IPS DF 19.7 (cell line): ENCODE results near the gene CYP27C1.

Experiments
- DNase-seq: peaks from one replicate; pipeline ENCODE4 v3.0.0-alpha.2; 2013; ENCODE audit warnings: low read depth, low spot score

The CYP27C1 gene

GRCh38 chr2:127193164-127193966 lies 26.7 kb downstream of the CYP27C1 start:
- DNase-seq, result no peak

GRCh38 chr2:127191331-127192219 lies 28.5 kb downstream of the CYP27C1 start:
- DNase-seq, result no peak

GRCh38 chr2:127188797-127189196 lies 31.3 kb downstream of the CYP27C1 start:
- no peak for DNase-seq

GRCh38 chr2:127187831-127188230 lies 32.3 kb downstream of the CYP27C1 start:
- DNase-seq, result no peak

- no peak for DNase-seq
These were observed 32.9 kb downstream of the CYP27C1 start for GRCh38 chr2:127187081-127187775.

GRCh38 chr2:127185705-127186104 lies 34.4 kb downstream of the CYP27C1 start:
- DNase-seq, result no peak

- DNase-seq, result no peak
These were observed 35.0 kb downstream of the CYP27C1 start for GRCh38 chr2:127185093-127185492.

- no peak for DNase-seq
These were observed 36.3 kb downstream of the CYP27C1 start for GRCh38 chr2:127183771-127184170.

GRCh38 chr2:127182626-127183458 lies 37.3 kb downstream of the CYP27C1 start:
- no peak for DNase-seq

GRCh38 chr2:127181851-127182250 lies 38.2 kb downstream of the CYP27C1 start:
- DNase-seq, result no peak

GRCh38 chr2:127179766-127180165 lies 40.3 kb downstream of the CYP27C1 start:
- DNase-seq, result no peak

GRCh38 chr2:127177617-127178263 lies 42.4 kb downstream of the CYP27C1 start:
- no peak for DNase-seq

- no peak for DNase-seq
These were observed 43.5 kb downstream of the CYP27C1 start for GRCh38 chr2:127176371-127177311.

GRCh38 chr2:127175751-127176354 lies 44.2 kb downstream of the CYP27C1 start:
- DNase-seq, result no peak

- DNase-seq, result no peak
These were observed 44.9 kb downstream of the CYP27C1 start for GRCh38 chr2:127175041-127175721.

GRCh38 chr2:127174640-127175039 lies 45.5 kb downstream of the CYP27C1 start:
- DNase-seq, result no peak

GRCh38 chr2:127174136-127174535 lies 46.0 kb downstream of the CYP27C1 start:
- no peak for DNase-seq

GRCh38 chr2:127173057-127173456 lies 47.0 kb downstream of the CYP27C1 start:
- no peak for DNase-seq

- no peak for DNase-seq
These were observed 47.8 kb downstream of the CYP27C1 start for GRCh38 chr2:127172306-127172705.
